ENCODE data around the gene LGR6. TPM values are rescaled to one million over a fixed set of nuclear protein-coding genes. Genes with fewer than 3 reads are reported as not detected.

The LGR6 gene
- total RNA-seq, 1 donor: not detected

DNA sequence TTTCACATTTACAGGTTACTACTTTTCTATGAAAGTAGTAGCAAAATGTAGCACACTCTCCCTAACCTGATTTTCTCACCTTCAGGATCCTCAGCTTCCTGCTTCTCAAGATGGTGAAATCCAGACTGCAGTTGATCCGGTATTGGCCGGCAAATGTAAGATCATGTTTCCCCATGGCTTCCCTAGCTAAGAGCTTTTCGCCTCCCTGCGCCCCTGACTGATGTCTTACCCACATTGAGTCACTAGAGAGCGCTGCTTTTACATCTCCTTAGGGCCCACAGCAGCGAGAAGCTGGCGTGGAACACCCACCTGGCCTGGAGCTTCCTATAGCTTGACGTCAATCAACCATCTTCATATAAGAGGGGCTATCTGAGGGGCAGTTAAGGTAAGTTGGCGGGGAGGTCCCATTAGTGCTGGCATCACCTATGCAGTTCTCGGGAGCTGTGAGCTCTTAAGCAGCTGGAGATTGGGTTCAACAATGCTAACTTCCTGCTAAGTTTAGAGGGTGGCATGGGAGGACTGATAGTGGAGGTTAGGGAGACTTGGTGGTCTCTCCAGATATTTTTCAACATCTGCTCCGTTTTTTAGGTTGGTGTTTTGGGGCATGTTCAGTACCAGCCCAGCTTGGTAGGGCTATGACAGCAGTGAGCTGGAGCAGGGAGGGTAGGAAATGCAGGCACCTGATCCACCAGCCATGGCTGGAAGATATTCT, 38.7 kb upstream of the LGR6 start:
- H3K4me3 ChIP-seq (ENCODE audit: low read depth, low read length): no peak overlapping the region
- peak; percentile 67 for DNase-seq (ENCODE audit: low read depth)
- peak; percentile 60 for TF ChIP-seq CTCF (IDR thresholded peaks at IDR 0.05; ENCODE audit: insufficient read depth, low read length)

GRCh38 chr1:202155478-202156021, 38.0 kb upstream of the LGR6 start:
- H3K4me3 ChIP-seq (ENCODE audit: low read depth, low read length): no peak overlapping the region
- DNase-seq (ENCODE audit: low read depth): no peak
- TF ChIP-seq CTCF (IDR thresholded peaks at IDR 0.05; ENCODE audit: insufficient read depth, low read length): no peak

GRCh38 chr1:202156590-202156989, 37.0 kb upstream of the LGR6 start:
- DNase-seq (ENCODE audit: low read depth): no peak
- no peak for TF ChIP-seq CTCF (IDR thresholded peaks at IDR 0.05; ENCODE audit: insufficient read depth, low read length)
- no peak overlapping the region for H3K4me3 ChIP-seq (ENCODE audit: low read depth, low read length)

DNA sequence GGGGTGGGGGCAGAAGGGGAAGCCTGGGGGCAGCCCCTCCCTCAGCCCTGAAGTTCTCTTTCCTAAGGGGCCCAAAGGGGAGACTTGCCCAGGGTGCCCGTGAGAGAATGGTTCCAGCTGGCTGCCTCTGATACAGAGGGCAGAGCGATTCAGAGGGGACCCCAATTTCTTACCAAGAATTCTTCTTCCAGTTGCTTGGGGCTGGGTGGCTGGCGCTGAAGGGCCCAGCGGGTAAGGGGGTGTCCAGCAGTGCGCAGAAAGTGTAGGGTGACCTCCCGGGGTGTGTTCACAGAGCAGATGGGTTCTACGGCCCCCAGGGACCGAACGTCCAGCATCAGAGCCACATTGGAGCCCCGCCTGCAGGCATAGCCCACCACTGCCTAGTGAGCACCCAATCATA, 35.7 kb upstream of the LGR6 start:
- no peak for TF ChIP-seq CTCF (IDR thresholded peaks at IDR 0.05; ENCODE audit: insufficient read depth, low read length)
- DNase-seq (ENCODE audit: low read depth): no peak
- H3K4me3 ChIP-seq (ENCODE audit: low read depth, low read length): no peak overlapping the region

DNA sequence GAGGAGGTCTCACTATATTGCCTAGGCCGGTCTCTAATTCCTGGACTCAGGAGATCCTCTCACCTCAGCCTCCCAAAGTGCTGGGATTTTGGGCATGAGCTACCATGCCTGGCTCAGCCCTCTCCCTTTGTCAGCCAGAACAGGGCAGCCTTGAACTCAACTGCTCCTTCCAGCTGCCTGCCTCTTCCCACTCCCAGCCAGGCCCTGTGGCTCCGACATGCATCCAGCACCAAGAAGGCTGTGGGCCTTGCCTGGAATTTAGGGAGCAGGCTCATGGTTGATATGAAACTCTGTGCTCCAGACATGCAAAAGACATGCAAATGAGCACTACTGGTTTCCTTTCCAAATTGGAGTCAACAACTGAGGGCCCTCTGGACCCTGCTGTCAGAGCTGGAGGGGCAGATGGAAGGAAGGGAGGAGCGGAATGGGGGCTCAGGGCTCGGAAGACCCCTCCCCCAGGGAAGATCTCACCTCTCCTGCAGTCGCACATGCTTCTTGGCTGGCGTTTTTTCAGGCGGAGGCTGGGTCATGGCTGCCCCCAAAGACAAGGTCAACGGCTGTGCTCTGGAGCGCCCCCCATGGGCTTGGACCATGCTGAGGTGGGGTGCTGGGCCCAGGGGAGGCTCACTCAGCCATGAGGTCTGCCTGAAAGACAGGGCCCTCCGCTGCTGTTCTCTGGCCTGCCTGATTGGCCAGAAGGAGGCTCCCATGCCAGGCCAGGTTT, 34.6 kb upstream of the LGR6 start:
- TF ChIP-seq CTCF (IDR thresholded peaks at IDR 0.05; ENCODE audit: insufficient read depth, low read length): no peak
- no peak overlapping the region for H3K4me3 ChIP-seq (ENCODE audit: low read depth, low read length)
- no peak for DNase-seq (ENCODE audit: low read depth)

GRCh38 chr1:202159534-202160371, 33.8 kb upstream of the LGR6 start:
- DNase-seq (ENCODE audit: low read depth): no peak
- TF ChIP-seq CTCF (IDR thresholded peaks at IDR 0.05; ENCODE audit: insufficient read depth, low read length): no peak

More at GRCh38 chr1:202159534-202160371, 33.8 kb upstream of the LGR6 start:
- H3K4me3 ChIP-seq (ENCODE audit: low read depth, low read length): no peak overlapping the region

Data from fibroblast of the aortic adventitia (primary cell).